Measurements from ENCODE around the gene ADAMTS17.

ADAMTS17 gene

GRCh38 chr15:100059521-100059920, 282.3 kb downstream of the ADAMTS17 start:
- DNase-seq: no peak
- Histone ChIP-seq H3K9me3 (ENCODE audit: severe bottlenecking) (no peaks in the 10 kb centered on the region), H3K4me3 (ENCODE audit: low read depth, low read length) (no peak overlapping the region)

GRCh38 chr15:100059094-100059493, 282.7 kb downstream of the ADAMTS17 start:
- DNase-seq: no peak
- H3K4me3 ChIP-seq (ENCODE audit: low read depth, low read length): no peak overlapping the region
- TF ChIP-seq CTCF (IDR thresholded peaks at IDR 0.05; ENCODE audit: low read depth, low read length): no peak
- peaks cover 37% of the 10 kb centered on the region for H3K27me3 ChIP-seq (ENCODE audit: insufficient read depth, low read depth, severe bottlenecking)
- H3K27ac ChIP-seq: no peak overlapping the region
- H3K9me3 ChIP-seq (ENCODE audit: severe bottlenecking): no peaks in the 10 kb centered on the region
- no peaks in the 10 kb centered on the region for H3K36me3 ChIP-seq

More at GRCh38 chr15:100059521-100059920, 282.3 kb downstream of the ADAMTS17 start:
- TF ChIP-seq CTCF (IDR thresholded peaks at IDR 0.05; ENCODE audit: low read depth, low read length): no peak
- no peak overlapping the region for H3K27ac ChIP-seq
- H3K36me3 ChIP-seq: no peaks in the 10 kb centered on the region
- H3K27me3 ChIP-seq (ENCODE audit: insufficient read depth, low read depth, severe bottlenecking): peaks cover 38% of the 10 kb centered on the region

GRCh38 chr15:100058458-100058857, 283.3 kb downstream of the ADAMTS17 start:
- no peak for TF ChIP-seq CTCF (IDR thresholded peaks at IDR 0.05; ENCODE audit: low read depth, low read length)
- peaks cover 37% of the 10 kb centered on the region for H3K27me3 ChIP-seq (ENCODE audit: insufficient read depth, low read depth, severe bottlenecking)
- DNase-seq: no peak
- no peak overlapping the region for H3K4me3 ChIP-seq (ENCODE audit: low read depth, low read length)
- H3K36me3 ChIP-seq: no peaks in the 10 kb centered on the region
- H3K9me3 ChIP-seq (ENCODE audit: severe bottlenecking): no peaks in the 10 kb centered on the region
- H3K27ac ChIP-seq: no peak overlapping the region

- H3K9me3 ChIP-seq (ENCODE audit: severe bottlenecking): no peaks in the 10 kb centered on the region
- H3K36me3 ChIP-seq: no peaks in the 10 kb centered on the region
- no peak overlapping the region for H3K27ac ChIP-seq
- H3K27me3 ChIP-seq (ENCODE audit: insufficient read depth, low read depth, severe bottlenecking): peaks cover 40% of the 10 kb centered on the region
- no peak overlapping the region for H3K4me3 ChIP-seq (ENCODE audit: low read depth, low read length)
- DNase-seq: no peak
- TF ChIP-seq CTCF (IDR thresholded peaks at IDR 0.05; ENCODE audit: low read depth, low read length): no peak
Measured at GRCh38 chr15:100057281-100057680, 284.5 kb downstream of the ADAMTS17 start.

GRCh38 chr15:100056411-100057072, 285.2 kb downstream of the ADAMTS17 start:
- no peak overlapping the region for H3K27ac ChIP-seq

More at GRCh38 chr15:100056411-100057072, 285.2 kb downstream of the ADAMTS17 start:
- peaks cover 44% of the 10 kb centered on the region for H3K27me3 ChIP-seq (ENCODE audit: insufficient read depth, low read depth, severe bottlenecking)
- H3K36me3 ChIP-seq: no peaks in the 10 kb centered on the region
- H3K9me3 ChIP-seq (ENCODE audit: severe bottlenecking): no peaks in the 10 kb centered on the region
- DNase-seq: no peak
- H3K4me3 ChIP-seq (ENCODE audit: low read depth, low read length): no peak overlapping the region
- TF ChIP-seq CTCF (IDR thresholded peaks at IDR 0.05; ENCODE audit: low read depth, low read length): no peak
